HTERT RPE-1 (cell line): ENCODE data around the gene NBPF1.
"Not testable (repeated sequence)": the region's sequence is repeated elsewhere in the genome, so short reads cannot be mapped to it uniquely, and the experiment has no call there.

ENCODE experiments used
- in situ Hi-C: fragments of 300-500 bp; cut with MboI; formaldehyde crosslinking; loops from 4 replicates; pipeline ENCODE4 v1.14.3; 2020; ENCODE audit warnings: low sequenced_read_pairs

Gene NBPF1

GRCh38 chr1:16623812-16624719, 10.7 kb upstream of the NBPF1 start:
- in situ Hi-C loops, result not testable (repeated sequence)

- in situ Hi-C loops, result not testable (repeated sequence)
These were observed 10.0 kb upstream of the NBPF1 start for GRCh38 chr1:16623337-16623736.

- in situ Hi-C loops, result not testable (repeated sequence)
These were observed 8.4 kb upstream of the NBPF1 start for GRCh38 chr1:16621681-16622315.

- in situ Hi-C loops, result no loop called here
These were observed 7.9 kb upstream of the NBPF1 start for GRCh38 chr1:16621300-16621658.

GRCh38 chr1:16619803-16620501, 6.6 kb upstream of the NBPF1 start:
- in situ Hi-C loops, result not testable (repeated sequence)

- in situ Hi-C loops, result no loop called here
These were observed 5.4 kb upstream of the NBPF1 start for GRCh38 chr1:16618719-16619118.

GRCh38 chr1:16617778-16618580, 4.6 kb upstream of the NBPF1 start:
- in situ Hi-C loops, result no loop called here

GRCh38 chr1:16617114-16617631, 3.8 kb upstream of the NBPF1 start:
- in situ Hi-C loops, result no loop called here

- in situ Hi-C loops, result no loop called here
These were observed 2.2 kb upstream of the NBPF1 start for GRCh38 chr1:16615253-16616252.

GRCh38 chr1:16614361-16615252, 1.2 kb upstream of the NBPF1 start:
- in situ Hi-C loops, result no loop called here

GRCh38 chr1:16612332-16613172, 812 bp downstream of the NBPF1 start:
- in situ Hi-C loops, result no loop called here

- in situ Hi-C loops, result not testable (repeated sequence)
These were observed 1.4 kb downstream of the NBPF1 start for GRCh38 chr1:16611981-16612331.

- in situ Hi-C loops, result not testable (repeated sequence)
These were observed 2.2 kb downstream of the NBPF1 start for GRCh38 chr1:16611164-16611563.

GRCh38 chr1:16610553-16610952, 2.8 kb downstream of the NBPF1 start:
- in situ Hi-C loops, result not testable (repeated sequence)

- in situ Hi-C loops, result not testable (repeated sequence)
These were observed 3.6 kb downstream of the NBPF1 start for GRCh38 chr1:16609761-16610160.

GRCh38 chr1:16608838-16609560, 4.4 kb downstream of the NBPF1 start:
- in situ Hi-C loops, result no loop called here
